ENCODE measurements around the gene SIRT7.

GRCh38 chr17:81921537-81921862, 3.5 kb upstream of the SIRT7 start:
- TF ChIP-seq CTCF (IDR thresholded peaks at IDR 0.05; ENCODE audit: poor library complexity, severe bottlenecking) (no peak), EP300 (conservative IDR thresholded peaks at IDR 0.05; ENCODE audit: poor library complexity, severe bottlenecking) (no peak), SMC3 (conservative IDR thresholded peaks at IDR 0.05; ENCODE audit: poor library complexity) (no peak), RAD21 (conservative IDR thresholded peaks at IDR 0.05) (no peak)
